Suprapubic skin (tissue), 4 donors: ENCODE data around the gene GMDS. TPM values are rescaled to one million over a fixed set of nuclear protein-coding genes. Genes with fewer than 3 reads are reported as not detected.

Experiments
- DNase-seq, 2 donors: peaks; one replicate each; pipeline ENCODE4 v3.0.0-alpha.2; 2019; ENCODE audit warnings: low spot score in 2 of 2
- H3K27ac ChIP-seq: fragments of 200-600 bp; sonication (generic); one replicate; pipeline ENCODE4 v1.5.1; 2019
- H3K27me3 ChIP-seq: fragments of 200-600 bp; sonication (generic); one replicate; pipeline ENCODE4 v1.5.1; 2019
- H3K36me3 ChIP-seq: fragments of 200-600 bp; sonication (generic); one replicate; pipeline ENCODE4 v1.5.1; 2019
- H3K4me1 ChIP-seq: fragments of 200-600 bp; sonication (generic); one replicate; pipeline ENCODE4 v1.5.1; 2019
- H3K4me3 ChIP-seq: fragments of 200-600 bp; sonication (generic); one replicate; pipeline ENCODE4 v1.5.1; 2019; ENCODE audit warnings: mild to moderate bottlenecking
- H3K9me3 ChIP-seq: fragments of 200-600 bp; sonication (generic); one replicate; pipeline ENCODE4 v1.5.1; 2019
- EP300 ChIP-seq: sonication (generic); formaldehyde crosslinking; IDR thresholded peaks from one replicate; pipeline ENCODE4 v1.6.1; 2017; ENCODE audit warnings: antibody characterized with exemption
- POLR2A ChIP-seq, 2 donors: fragments of 450-650 bp; IDR thresholded peaks; one replicate each; pipeline ENCODE4 v1.6.1; 2017; ENCODE audit warnings: antibody characterized with exemption in 2 of 2, mild to moderate bottlenecking in 2 of 2, moderate library complexity in 2 of 2
- POLR2AphosphoS5 ChIP-seq, 3 donors: sonication (generic); formaldehyde crosslinking; IDR thresholded peaks; one replicate each; pipeline ENCODE4 v1.6.1; 2017; ENCODE audit warnings: antibody characterized with exemption in 3 of 3
- WGBS: methylation state at CpG from one replicate; pipeline ENCODE4 v1.1.5; 2018; 5-methylcytosine and 5-hydroxymethylcytosine counted together
- total RNA-seq, 4 donors: library from RNA; depleted of rRNA; stranded (reverse); fragments of >200 nt; gene quantifications; one replicate each; pipeline ENCODE4 v1.1.0, GENCODE V29; 2016
- TF ChIP-seq, protein P1 (sequence below), 2 donors: fragments of 200-600 bp in 1 of 2; fragments of 450-650 bp in 1 of 2; sonication (generic) in 1 of 2; IDR thresholded peaks; one replicate each; pipeline ENCODE4 v1.5.1; 2016 to 2019; ENCODE audit warnings: antibody characterized with exemption in 2 of 2, mild to moderate bottlenecking in 1 of 2, moderate library complexity in 1 of 2

The GMDS gene
- total RNA-seq, 4 donors from 2014 or later: 11.7 to 19.3 (median 13.2) TPM

DNA sequence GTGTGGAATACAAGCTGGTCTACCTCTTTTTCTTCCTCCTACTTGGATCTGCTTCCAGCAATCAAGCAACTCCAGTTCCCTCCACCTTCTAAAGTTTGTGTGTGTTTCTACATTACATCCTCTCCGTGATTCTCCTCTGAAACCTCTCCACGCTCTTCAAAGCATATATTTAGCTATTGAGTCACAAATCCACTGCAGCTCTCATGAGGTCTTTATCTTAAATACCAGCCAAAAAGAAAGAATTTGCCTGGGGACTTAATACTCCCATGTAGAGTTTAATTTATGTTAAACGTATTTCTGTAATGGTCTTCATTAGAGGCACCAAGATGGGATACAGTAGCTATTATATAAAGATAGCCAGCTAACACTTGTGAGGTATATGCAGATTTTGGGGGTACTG is 557.0 kb downstream of the GMDS start:
- Histone ChIP-seq H3K4me3 (no peak overlapping the region), H3K36me3 (no peaks in the 10 kb centered on the region), H3K27me3 (no peaks in the 10 kb centered on the region), H3K27ac (no peak overlapping the region), H3K4me1 (peaks cover 21% of the 10 kb centered on the region), H3K9me3 (no peaks in the 10 kb centered on the region)
- no peak for DNase-seq
- no peak for TF ChIP-seq EP300
- TF ChIP-seq, protein P1, sequence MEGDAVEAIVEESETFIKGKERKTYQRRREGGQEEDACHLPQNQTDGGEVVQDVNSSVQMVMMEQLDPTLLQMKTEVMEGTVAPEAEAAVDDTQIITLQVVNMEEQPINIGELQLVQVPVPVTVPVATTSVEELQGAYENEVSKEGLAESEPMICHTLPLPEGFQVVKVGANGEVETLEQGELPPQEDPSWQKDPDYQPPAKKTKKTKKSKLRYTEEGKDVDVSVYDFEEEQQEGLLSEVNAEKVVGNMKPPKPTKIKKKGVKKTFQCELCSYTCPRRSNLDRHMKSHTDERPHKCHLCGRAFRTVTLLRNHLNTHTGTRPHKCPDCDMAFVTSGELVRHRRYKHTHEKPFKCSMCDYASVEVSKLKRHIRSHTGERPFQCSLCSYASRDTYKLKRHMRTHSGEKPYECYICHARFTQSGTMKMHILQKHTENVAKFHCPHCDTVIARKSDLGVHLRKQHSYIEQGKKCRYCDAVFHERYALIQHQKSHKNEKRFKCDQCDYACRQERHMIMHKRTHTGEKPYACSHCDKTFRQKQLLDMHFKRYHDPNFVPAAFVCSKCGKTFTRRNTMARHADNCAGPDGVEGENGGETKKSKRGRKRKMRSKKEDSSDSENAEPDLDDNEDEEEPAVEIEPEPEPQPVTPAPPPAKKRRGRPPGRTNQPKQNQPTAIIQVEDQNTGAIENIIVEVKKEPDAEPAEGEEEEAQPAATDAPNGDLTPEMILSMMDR (IDR thresholded peaks at IDR 0.05): no peak
- TF ChIP-seq POLR2A (IDR thresholded peaks at IDR 0.05): no peak
- no peak for TF ChIP-seq POLR2AphosphoS5 (IDR thresholded peaks at IDR 0.05)
- WGBS: 93% methylated on average over 3 of the region's 3 CpGs

DNA sequence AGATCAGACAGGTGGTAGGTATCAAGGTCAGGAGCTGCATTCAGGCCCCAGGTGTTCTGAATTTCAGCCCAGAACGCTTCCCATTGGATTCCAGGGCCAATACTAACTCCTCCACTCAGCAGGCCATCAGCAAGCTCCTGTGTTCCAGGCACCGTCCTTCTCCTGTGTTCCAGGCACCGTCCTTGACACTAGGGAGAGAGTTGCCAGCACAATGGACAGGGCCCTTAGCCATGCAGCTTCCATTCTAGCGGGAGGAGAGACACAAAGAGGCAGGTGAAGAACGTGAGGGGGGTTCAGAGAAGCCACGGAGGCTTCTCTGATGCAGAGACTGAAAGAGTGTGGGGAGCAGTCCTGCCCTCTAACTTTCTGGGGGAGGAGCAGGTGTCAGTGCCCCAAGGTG is 558.0 kb downstream of the GMDS start:
- no peak for DNase-seq
- Histone ChIP-seq H3K4me3 (no peak overlapping the region), H3K9me3 (no peaks in the 10 kb centered on the region), H3K36me3 (no peaks in the 10 kb centered on the region), H3K27me3 (no peaks in the 10 kb centered on the region), H3K27ac (no peak overlapping the region), H3K4me1 (peaks cover 21% of the 10 kb centered on the region)
- TF ChIP-seq EP300: no peak
- TF ChIP-seq, protein P1 (IDR thresholded peaks at IDR 0.05): no peak
- TF ChIP-seq POLR2A (IDR thresholded peaks at IDR 0.05): no peak
- TF ChIP-seq POLR2AphosphoS5 (IDR thresholded peaks at IDR 0.05): no peak
- WGBS: 97% methylated on average over 5 of the region's 6 CpGs

- no peak for DNase-seq
- no peaks in the 10 kb centered on the region for H3K36me3 ChIP-seq
- 30% methylated on average over 9 of the region's 9 CpGs for WGBS
- TF ChIP-seq, protein P1 (IDR thresholded peaks at IDR 0.05): peak in 1 of 2 donors; percentile 19
- TF ChIP-seq POLR2A (IDR thresholded peaks at IDR 0.05): no peak
- TF ChIP-seq EP300: no peak
- peak in 1 of 3 donors; percentile 53 for TF ChIP-seq POLR2AphosphoS5 (IDR thresholded peaks at IDR 0.05)
- H3K9me3 ChIP-seq: no peaks in the 10 kb centered on the region
- peak overlapping the region; percentile 59 for H3K27ac ChIP-seq
- no peak overlapping the region for H3K4me3 ChIP-seq
- peaks cover 21% of the 10 kb centered on the region for H3K4me1 ChIP-seq
- no peaks in the 10 kb centered on the region for H3K27me3 ChIP-seq
These were observed 559.0 kb downstream of the GMDS start for GRCh38 chr6:1686117-1687098.

GRCh38 chr6:1679688-1680068 is 565.7 kb downstream of the GMDS start:
- no peak for TF ChIP-seq EP300
- TF ChIP-seq, protein P1 (IDR thresholded peaks at IDR 0.05): no peak
- no peak for TF ChIP-seq POLR2AphosphoS5 (IDR thresholded peaks at IDR 0.05)
- TF ChIP-seq POLR2A (IDR thresholded peaks at IDR 0.05): no peak
- H3K9me3 ChIP-seq: no peaks in the 10 kb centered on the region
- peak overlapping the region; percentile 59 for H3K27ac ChIP-seq
- peaks cover 16% of the 10 kb centered on the region for H3K4me1 ChIP-seq
- H3K4me3 ChIP-seq: no peak overlapping the region
- WGBS: 71% methylated on average over 2 of the region's 2 CpGs
- no peaks in the 10 kb centered on the region for H3K27me3 ChIP-seq
- no peak for DNase-seq
- H3K36me3 ChIP-seq: no peaks in the 10 kb centered on the region

- no peak for DNase-seq
- no peaks in the 10 kb centered on the region for H3K9me3 ChIP-seq
- peaks cover 16% of the 10 kb centered on the region for H3K4me1 ChIP-seq
- WGBS: 68% methylated on average over 13 of the region's 13 CpGs
- H3K27me3 ChIP-seq: no peaks in the 10 kb centered on the region
- peak overlapping the region; percentile 59 for H3K27ac ChIP-seq
- no peaks in the 10 kb centered on the region for H3K36me3 ChIP-seq
- TF ChIP-seq, protein P1 (IDR thresholded peaks at IDR 0.05): no peak
- TF ChIP-seq EP300 (no peak), POLR2A (IDR thresholded peaks at IDR 0.05) (no peak), POLR2AphosphoS5 (IDR thresholded peaks at IDR 0.05) (no peak)
- H3K4me3 ChIP-seq: no peak overlapping the region
These were observed 566.2 kb downstream of the GMDS start for GRCh38 chr6:1679031-1679687.
